GM23338 (cell line): ENCODE measurements around the gene SETBP1. TPM values are rescaled to one million over a fixed set of nuclear protein-coding genes. Genes with fewer than 3 reads are reported as not detected.

Experiments
- ATAC-seq: fragments of 200-7000 bp; cut with Tn5 transposase; 3 replicates; pipeline ENCODE4 v1.9.1; 2020
- DNase-seq: peaks from one replicate; pipeline ENCODE4 v3.0.0-alpha.2; 2015; ENCODE audit warnings: low spot score
- H2AFZ ChIP-seq: fragments of 200-600 bp; sonication (generic); 2 replicates; pipeline ENCODE4 v1.8.0; 2016; ENCODE audit warnings: antibody characterized with exemption, mild to moderate bottlenecking, moderate library complexity
- H3F3A ChIP-seq: fragments of 200-600 bp; sonication (generic); replicated peaks from 2 replicates; pipeline ENCODE4 v1.8.0; 2017; ENCODE audit warnings: antibody characterized with exemption, mixed run types, low read depth
- H3K27ac ChIP-seq: fragments of 200-600 bp; sonication (generic); 2 replicates; pipeline ENCODE4 v1.6.1; 2016; ENCODE audit warnings: low read depth
- H3K27me3 ChIP-seq: fragments of 200-600 bp; sonication (generic); 2 replicates; pipeline ENCODE4 v1.8.0; 2016; ENCODE audit warnings: mild to moderate bottlenecking, mixed run types, moderate library complexity; ENCODE audit not compliant: insufficient read depth
- H3K36me3 ChIP-seq: fragments of 200-600 bp; sonication (generic); 2 replicates; pipeline ENCODE4 v1.8.0; 2016; ENCODE audit warnings: mild to moderate bottlenecking; ENCODE audit not compliant: insufficient read depth
- H3K4me1 ChIP-seq: fragments of 200-600 bp; sonication (generic); 2 replicates; pipeline ENCODE4 v1.8.0; 2016; ENCODE audit warnings: mild to moderate bottlenecking, moderate library complexity; ENCODE audit not compliant: insufficient read depth
- H3K4me2 ChIP-seq: fragments of 200-600 bp; sonication (generic); 2 replicates; pipeline ENCODE4 v1.7.1; 2017; ENCODE audit warnings: mixed run types
- H3K4me3 ChIP-seq: fragments of 200-600 bp; sonication (generic); 2 replicates; pipeline ENCODE4 v1.6.1; 2016; ENCODE audit warnings: mixed run types
- H3K79me2 ChIP-seq: fragments of 200-600 bp; sonication (generic); replicated peaks from 2 replicates; pipeline ENCODE4 v1.8.0; 2017; ENCODE audit warnings: mild to moderate bottlenecking; ENCODE audit not compliant: insufficient read depth
- H3K9me2 ChIP-seq: fragments of 200-600 bp; sonication (generic); 2 replicates; pipeline ENCODE4 v1.8.0; 2017; ENCODE audit not compliant: insufficient read depth
- H4K20me1 ChIP-seq: fragments of 200-600 bp; sonication (generic); replicated peaks from 2 replicates; pipeline ENCODE4 v1.8.0; 2017; ENCODE audit warnings: mild to moderate bottlenecking; ENCODE audit not compliant: insufficient read depth
- H3K27ac Mint-ChIP-seq: 2 replicates; pipeline ENCODE4 v1.8.0; 2020; ENCODE audit warnings: inconsistent platforms, mild to moderate bottlenecking, moderate library complexity, mixed read lengths
- H3K27me3 Mint-ChIP-seq: 3 replicates; pipeline ENCODE4 v1.8.0; 2022; ENCODE audit warnings: low read depth, mild to moderate bottlenecking, moderate library complexity, mixed read lengths, inconsistent platforms; ENCODE audit not compliant: insufficient read depth, poor library complexity
- H3K36me3 Mint-ChIP-seq: 3 replicates; pipeline ENCODE4 v1.8.0; 2021; ENCODE audit warnings: low read depth, mild to moderate bottlenecking, inconsistent platforms, moderate library complexity, mixed read lengths
- H3K4me1 Mint-ChIP-seq: 3 replicates; pipeline ENCODE4 v1.8.0; 2020; ENCODE audit warnings: mild to moderate bottlenecking, inconsistent platforms, mixed read lengths
- H3K4me3 Mint-ChIP-seq: 3 replicates; pipeline ENCODE4 v1.8.0; 2021; ENCODE audit warnings: moderate library complexity, mild to moderate bottlenecking, inconsistent platforms, mixed read lengths
- H3K9me3 Mint-ChIP-seq: 3 replicates; pipeline ENCODE4 v1.8.0; 2020; ENCODE audit warnings: moderate library complexity, mild to moderate bottlenecking, inconsistent platforms, mixed read lengths
- CREB1 ChIP-seq: fragments of 250-450 bp; sonication (Bioruptor Pico); IDR thresholded peaks from 2 replicates; pipeline ENCODE4 v1.5.0; 2020; ENCODE audit warnings: low read depth, mild to moderate bottlenecking, moderate library complexity
- EZH2 ChIP-seq: fragments of 200-600 bp; sonication (generic); IDR thresholded peaks from one replicate; pipeline ENCODE4 v1.8.0; 2017; ENCODE audit warnings: antibody characterized with exemption, mild to moderate bottlenecking, low read depth; ENCODE audit not compliant: unreplicated experiment
- EZH2phosphoT487 ChIP-seq: fragments of 200-600 bp; sonication (generic); IDR thresholded peaks from one replicate; pipeline ENCODE4 v1.8.1; 2018; ENCODE audit warnings: antibody characterized with exemption; ENCODE audit not compliant: unreplicated experiment
- JUNB ChIP-seq: IDR thresholded peaks from one replicate; pipeline ENCODE4 v1.6.1; 2016; ENCODE audit warnings: antibody characterized with exemption; ENCODE audit not compliant: unreplicated experiment
- NANOG ChIP-seq: IDR thresholded peaks from 2 replicates; pipeline ENCODE4 v1.6.1; 2016; ENCODE audit warnings: antibody characterized with exemption, borderline replicate concordance
- POLR2AphosphoS5 ChIP-seq: IDR thresholded peaks from 2 replicates; pipeline ENCODE4 v1.6.1; 2016; ENCODE audit warnings: antibody characterized with exemption, low read depth
- STAT1 ChIP-seq: IDR thresholded peaks from one replicate; pipeline ENCODE4 v1.6.1; 2016; ENCODE audit warnings: antibody characterized with exemption; ENCODE audit not compliant: unreplicated experiment
- ZNF114 ChIP-seq: fragments of 250-450 bp; sonication (Bioruptor Pico); IDR thresholded peaks from 2 replicates; pipeline ENCODE4 v1.5.0; 2020; ENCODE audit warnings: mild to moderate bottlenecking, moderate library complexity
- ZNF331 ChIP-seq: fragments of 250-450 bp; sonication (Bioruptor Pico); IDR thresholded peaks from 2 replicates; pipeline ENCODE4 v1.5.0; 2020; ENCODE audit warnings: low read depth, mild to moderate bottlenecking, moderate library complexity
- polyA plus RNA-seq: library from polyadenylated mRNA; unstranded; fragments of >200 nt; fragmentation: Nextera tagmentation; extraction: Ambion mirVana; gene quantifications from 2 replicates; pipeline ENCODE4 v1.2.1, GENCODE V29; 2016
- total RNA-seq: library from RNA; depleted of rRNA; stranded (reverse); fragments of >200 nt; shearing (Covaris generic); gene quantifications from 2 replicates; pipeline ENCODE4 v1.2.3, GENCODE V29; 2014
- TF ChIP-seq, protein P1 (sequence below), 2 experiments: fragments of 200-600 bp in 1 of 2; sonication (generic) in 1 of 2; conservative IDR thresholded peaks; 2 replicates each; pipeline versions ENCODE4 v1.5.1 to v1.6.1; 2016 to 2017; ENCODE audit warnings: antibody characterized with exemption in 2 of 2, low read depth in 2 of 2, mild to moderate bottlenecking in 2 of 2, moderate library complexity in 1 of 2
- TF ChIP-seq, protein P2 (sequence below): fragments of 250-450 bp; sonication (Bioruptor Pico); IDR thresholded peaks from 2 replicates; pipeline ENCODE4 v1.5.0; 2020; ENCODE audit warnings: mild to moderate bottlenecking, moderate library complexity
- TF ChIP-seq, protein P3 (sequence below): IDR thresholded peaks from one replicate; pipeline ENCODE4 v1.6.1; 2018; ENCODE audit warnings: antibody characterized with exemption; ENCODE audit not compliant: unreplicated experiment
- TF ChIP-seq, protein P4 (sequence below): IDR thresholded peaks from 2 replicates; pipeline ENCODE4 v1.6.1; 2016; ENCODE audit warnings: antibody characterized with exemption

The SETBP1 gene
- total and polyA plus RNA-seq, 2 experiments from 2014 or later, result 1.6 to 5.5 TPM

DNA sequence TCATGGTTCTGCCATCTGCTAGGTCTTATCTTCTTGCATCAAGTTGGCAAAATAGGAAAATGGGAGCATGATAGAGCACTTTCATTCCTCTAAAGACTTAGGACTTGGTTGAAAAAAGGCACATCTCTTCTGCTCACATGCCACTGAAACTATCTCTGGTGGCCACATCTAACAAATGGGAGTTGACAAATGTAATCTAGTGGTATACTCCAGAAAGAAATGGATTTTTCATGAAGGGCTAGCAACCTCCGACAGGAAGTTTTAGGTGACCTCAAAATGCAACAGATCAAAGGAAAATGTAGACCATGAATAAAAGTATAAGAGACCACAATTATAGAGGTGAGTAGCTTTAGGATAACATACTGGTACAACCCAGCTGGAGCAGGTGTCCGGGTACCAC lies 224.1 kb downstream of the SETBP1 start:
- H3K4me2 ChIP-seq, result no peak overlapping the region
- TF ChIP-seq ZNF331 (CRISPR knock-in tag) (no peak), EZH2phosphoT487 (no peak), ZNF114 (CRISPR knock-in tag) (no peak), NANOG (no peak), CREB1 (CRISPR knock-in tag) (no peak), JUNB (no peak), POLR2AphosphoS5 (no peak), EZH2 (no peak), STAT1 (no peak)
- TF ChIP-seq, protein P1, sequence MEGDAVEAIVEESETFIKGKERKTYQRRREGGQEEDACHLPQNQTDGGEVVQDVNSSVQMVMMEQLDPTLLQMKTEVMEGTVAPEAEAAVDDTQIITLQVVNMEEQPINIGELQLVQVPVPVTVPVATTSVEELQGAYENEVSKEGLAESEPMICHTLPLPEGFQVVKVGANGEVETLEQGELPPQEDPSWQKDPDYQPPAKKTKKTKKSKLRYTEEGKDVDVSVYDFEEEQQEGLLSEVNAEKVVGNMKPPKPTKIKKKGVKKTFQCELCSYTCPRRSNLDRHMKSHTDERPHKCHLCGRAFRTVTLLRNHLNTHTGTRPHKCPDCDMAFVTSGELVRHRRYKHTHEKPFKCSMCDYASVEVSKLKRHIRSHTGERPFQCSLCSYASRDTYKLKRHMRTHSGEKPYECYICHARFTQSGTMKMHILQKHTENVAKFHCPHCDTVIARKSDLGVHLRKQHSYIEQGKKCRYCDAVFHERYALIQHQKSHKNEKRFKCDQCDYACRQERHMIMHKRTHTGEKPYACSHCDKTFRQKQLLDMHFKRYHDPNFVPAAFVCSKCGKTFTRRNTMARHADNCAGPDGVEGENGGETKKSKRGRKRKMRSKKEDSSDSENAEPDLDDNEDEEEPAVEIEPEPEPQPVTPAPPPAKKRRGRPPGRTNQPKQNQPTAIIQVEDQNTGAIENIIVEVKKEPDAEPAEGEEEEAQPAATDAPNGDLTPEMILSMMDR (conservative IDR thresholded peaks at IDR 0.05; ENCODE audit: low read depth in 2 of 2), result no peak
- TF ChIP-seq, protein P2, sequence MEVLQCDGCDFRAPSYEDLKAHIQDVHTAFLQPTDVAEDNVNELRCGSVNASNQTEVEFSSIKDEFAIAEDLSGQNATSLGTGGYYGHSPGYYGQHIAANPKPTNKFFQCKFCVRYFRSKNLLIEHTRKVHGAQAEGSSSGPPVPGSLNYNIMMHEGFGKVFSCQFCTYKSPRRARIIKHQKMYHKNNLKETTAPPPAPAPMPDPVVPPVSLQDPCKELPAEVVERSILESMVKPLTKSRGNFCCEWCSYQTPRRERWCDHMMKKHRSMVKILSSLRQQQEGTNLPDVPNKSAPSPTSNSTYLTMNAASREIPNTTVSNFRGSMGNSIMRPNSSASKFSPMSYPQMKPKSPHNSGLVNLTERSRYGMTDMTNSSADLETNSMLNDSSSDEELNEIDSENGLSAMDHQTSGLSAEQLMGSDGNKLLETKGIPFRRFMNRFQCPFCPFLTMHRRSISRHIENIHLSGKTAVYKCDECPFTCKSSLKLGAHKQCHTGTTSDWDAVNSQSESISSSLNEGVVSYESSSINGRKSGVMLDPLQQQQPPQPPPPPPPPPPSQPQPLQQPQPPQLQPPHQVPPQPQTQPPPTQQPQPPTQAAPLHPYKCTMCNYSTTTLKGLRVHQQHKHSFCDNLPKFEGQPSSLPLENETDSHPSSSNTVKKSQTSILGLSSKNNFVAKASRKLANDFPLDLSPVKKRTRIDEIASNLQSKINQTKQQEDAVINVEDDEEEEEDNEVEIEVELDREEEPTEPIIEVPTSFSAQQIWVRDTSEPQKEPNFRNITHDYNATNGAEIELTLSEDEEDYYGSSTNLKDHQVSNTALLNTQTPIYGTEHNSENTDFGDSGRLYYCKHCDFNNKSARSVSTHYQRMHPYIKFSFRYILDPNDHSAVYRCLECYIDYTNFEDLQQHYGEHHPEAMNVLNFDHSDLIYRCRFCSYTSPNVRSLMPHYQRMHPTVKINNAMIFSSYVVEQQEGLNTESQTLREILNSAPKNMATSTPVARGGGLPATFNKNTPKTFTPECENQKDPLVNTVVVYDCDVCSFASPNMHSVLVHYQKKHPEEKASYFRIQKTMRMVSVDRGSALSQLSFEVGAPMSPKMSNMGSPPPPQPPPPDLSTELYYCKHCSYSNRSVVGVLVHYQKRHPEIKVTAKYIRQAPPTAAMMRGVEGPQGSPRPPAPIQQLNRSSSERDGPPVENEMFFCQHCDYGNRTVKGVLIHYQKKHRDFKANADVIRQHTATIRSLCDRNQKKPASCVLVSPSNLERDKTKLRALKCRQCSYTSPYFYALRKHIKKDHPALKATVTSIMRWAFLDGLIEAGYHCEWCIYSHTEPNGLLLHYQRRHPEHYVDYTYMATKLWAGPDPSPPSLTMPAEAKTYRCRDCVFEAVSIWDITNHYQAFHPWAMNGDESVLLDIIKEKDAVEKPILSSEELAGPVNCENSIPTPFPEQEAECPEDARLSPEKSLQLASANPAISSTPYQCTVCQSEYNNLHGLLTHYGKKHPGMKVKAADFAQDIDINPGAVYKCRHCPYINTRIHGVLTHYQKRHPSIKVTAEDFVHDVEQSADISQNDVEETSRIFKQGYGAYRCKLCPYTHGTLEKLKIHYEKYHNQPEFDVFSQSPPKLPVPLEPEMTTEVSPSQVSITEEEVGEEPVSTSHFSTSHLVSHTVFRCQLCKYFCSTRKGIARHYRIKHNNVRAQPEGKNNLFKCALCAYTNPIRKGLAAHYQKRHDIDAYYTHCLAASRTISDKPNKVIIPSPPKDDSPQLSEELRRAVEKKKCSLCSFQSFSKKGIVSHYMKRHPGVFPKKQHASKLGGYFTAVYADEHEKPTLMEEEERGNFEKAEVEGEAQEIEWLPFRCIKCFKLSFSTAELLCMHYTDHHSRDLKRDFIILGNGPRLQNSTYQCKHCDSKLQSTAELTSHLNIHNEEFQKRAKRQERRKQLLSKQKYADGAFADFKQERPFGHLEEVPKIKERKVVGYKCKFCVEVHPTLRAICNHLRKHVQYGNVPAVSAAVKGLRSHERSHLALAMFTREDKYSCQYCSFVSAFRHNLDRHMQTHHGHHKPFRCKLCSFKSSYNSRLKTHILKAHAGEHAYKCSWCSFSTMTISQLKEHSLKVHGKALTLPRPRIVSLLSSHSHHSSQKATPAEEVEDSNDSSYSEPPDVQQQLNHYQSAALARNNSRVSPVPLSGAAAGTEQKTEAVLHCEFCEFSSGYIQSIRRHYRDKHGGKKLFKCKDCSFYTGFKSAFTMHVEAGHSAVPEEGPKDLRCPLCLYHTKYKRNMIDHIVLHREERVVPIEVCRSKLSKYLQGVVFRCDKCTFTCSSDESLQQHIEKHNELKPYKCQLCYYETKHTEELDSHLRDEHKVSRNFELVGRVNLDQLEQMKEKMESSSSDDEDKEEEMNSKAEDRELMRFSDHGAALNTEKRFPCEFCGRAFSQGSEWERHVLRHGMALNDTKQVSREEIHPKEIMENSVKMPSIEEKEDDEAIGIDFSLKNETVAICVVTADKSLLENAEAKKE, result no peak
- TF ChIP-seq, protein P3, sequence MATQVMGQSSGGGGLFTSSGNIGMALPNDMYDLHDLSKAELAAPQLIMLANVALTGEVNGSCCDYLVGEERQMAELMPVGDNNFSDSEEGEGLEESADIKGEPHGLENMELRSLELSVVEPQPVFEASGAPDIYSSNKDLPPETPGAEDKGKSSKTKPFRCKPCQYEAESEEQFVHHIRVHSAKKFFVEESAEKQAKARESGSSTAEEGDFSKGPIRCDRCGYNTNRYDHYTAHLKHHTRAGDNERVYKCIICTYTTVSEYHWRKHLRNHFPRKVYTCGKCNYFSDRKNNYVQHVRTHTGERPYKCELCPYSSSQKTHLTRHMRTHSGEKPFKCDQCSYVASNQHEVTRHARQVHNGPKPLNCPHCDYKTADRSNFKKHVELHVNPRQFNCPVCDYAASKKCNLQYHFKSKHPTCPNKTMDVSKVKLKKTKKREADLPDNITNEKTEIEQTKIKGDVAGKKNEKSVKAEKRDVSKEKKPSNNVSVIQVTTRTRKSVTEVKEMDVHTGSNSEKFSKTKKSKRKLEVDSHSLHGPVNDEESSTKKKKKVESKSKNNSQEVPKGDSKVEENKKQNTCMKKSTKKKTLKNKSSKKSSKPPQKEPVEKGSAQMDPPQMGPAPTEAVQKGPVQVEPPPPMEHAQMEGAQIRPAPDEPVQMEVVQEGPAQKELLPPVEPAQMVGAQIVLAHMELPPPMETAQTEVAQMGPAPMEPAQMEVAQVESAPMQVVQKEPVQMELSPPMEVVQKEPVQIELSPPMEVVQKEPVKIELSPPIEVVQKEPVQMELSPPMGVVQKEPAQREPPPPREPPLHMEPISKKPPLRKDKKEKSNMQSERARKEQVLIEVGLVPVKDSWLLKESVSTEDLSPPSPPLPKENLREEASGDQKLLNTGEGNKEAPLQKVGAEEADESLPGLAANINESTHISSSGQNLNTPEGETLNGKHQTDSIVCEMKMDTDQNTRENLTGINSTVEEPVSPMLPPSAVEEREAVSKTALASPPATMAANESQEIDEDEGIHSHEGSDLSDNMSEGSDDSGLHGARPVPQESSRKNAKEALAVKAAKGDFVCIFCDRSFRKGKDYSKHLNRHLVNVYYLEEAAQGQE, result no peak
- TF ChIP-seq, protein P4, sequence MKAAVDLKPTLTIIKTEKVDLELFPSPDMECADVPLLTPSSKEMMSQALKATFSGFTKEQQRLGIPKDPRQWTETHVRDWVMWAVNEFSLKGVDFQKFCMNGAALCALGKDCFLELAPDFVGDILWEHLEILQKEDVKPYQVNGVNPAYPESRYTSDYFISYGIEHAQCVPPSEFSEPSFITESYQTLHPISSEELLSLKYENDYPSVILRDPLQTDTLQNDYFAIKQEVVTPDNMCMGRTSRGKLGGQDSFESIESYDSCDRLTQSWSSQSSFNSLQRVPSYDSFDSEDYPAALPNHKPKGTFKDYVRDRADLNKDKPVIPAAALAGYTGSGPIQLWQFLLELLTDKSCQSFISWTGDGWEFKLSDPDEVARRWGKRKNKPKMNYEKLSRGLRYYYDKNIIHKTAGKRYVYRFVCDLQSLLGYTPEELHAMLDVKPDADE, result no peak
- no peaks in the 10 kb centered on the region for H3K9me2 ChIP-seq
- H3K27ac ChIP-seq, result no peak overlapping the region
- H3K36me3 ChIP-seq, result no peaks in the 10 kb centered on the region
- H3K79me2 ChIP-seq, result no peaks in the 10 kb centered on the region
- Mint-ChIP-seq H3K27me3 (no peaks in the 10 kb centered on the region), H3K4me3 (no peak overlapping the region), H3K4me1 (no peaks in the 10 kb centered on the region), H3K36me3 (no peaks in the 10 kb centered on the region), H3K9me3 (no peaks in the 10 kb centered on the region), H3K27ac (no peak overlapping the region)
- no peak overlapping the region for H3K4me3 ChIP-seq
- no peaks in the 10 kb centered on the region for H3K27me3 ChIP-seq
- H3F3A ChIP-seq, result no peaks in the 10 kb centered on the region
- DNase-seq, result no peak
- H3K4me1 ChIP-seq, result no peaks in the 10 kb centered on the region
- no peak for ATAC-seq
- no peaks in the 10 kb centered on the region; the same call in 1 of the 2 replicates for H4K20me1 ChIP-seq
- H2AFZ ChIP-seq, result no peak overlapping the region
